Keratinocyte (primary cell): ENCODE measurements around the gene SGCE. TPM values are rescaled to one million over a fixed set of nuclear protein-coding genes. Genes with fewer than 3 reads are reported as not detected.

Source experiments
- DNase-seq: peaks from one replicate; pipeline ENCODE4 v3.0.0-alpha.2; 2011; ENCODE audit warnings: low read depth, missing footprints, low spot score
- FAIRE-seq: peaks from 2 replicates; lab custom pipeline; 2011; peaks lifted over from hg19 to GRCh38; lab: Jason Lieb, UNC
- H2AFZ ChIP-seq: 2 replicates; pipeline ENCODE4 v1.6.0; 2012; ENCODE audit warnings: low read length, control low read depth, inconsistent platforms; ENCODE audit not compliant: control insufficient read depth
- H3K27ac ChIP-seq: 2 replicates; pipeline ENCODE4 v1.5.1; 2011; ENCODE audit warnings: low read length; ENCODE audit not compliant: control insufficient read depth, insufficient read depth
- H3K27me3 ChIP-seq: 3 replicates; pipeline ENCODE4 v1.6.0; 2011; ENCODE audit warnings: low read length; ENCODE audit not compliant: control insufficient read depth, insufficient read depth; ENCODE audit errors: extremely low read depth
- H3K36me3 ChIP-seq, 2 experiments: 2 replicates in 1 of 2; 3 replicates in 1 of 2; pipeline ENCODE4 v1.5.1; 2011; ENCODE audit warnings: low read length in 2 of 2, mild to moderate bottlenecking in 1 of 2; ENCODE audit not compliant: control insufficient read depth in 2 of 2, insufficient read depth in 2 of 2; ENCODE audit errors: extremely low read depth in 1 of 2
- H3K4me1 ChIP-seq: 3 replicates; pipeline ENCODE4 v1.5.1; 2011; ENCODE audit warnings: low read length; ENCODE audit not compliant: control insufficient read depth, insufficient read depth; ENCODE audit errors: extremely low read depth
- H3K4me2 ChIP-seq: 3 replicates; pipeline ENCODE4 v1.6.0; 2011; ENCODE audit warnings: low read depth, low read length; ENCODE audit not compliant: control insufficient read depth, insufficient read depth; ENCODE audit errors: extremely low read depth
- H3K4me3 ChIP-seq, 3 experiments: fragments of 200-600 bp in 1 of 3; sonication (generic) in 1 of 3; 2 replicates in 2 of 3; 3 replicates in 1 of 3; pipeline ENCODE4 v1.5.1; 2011 to 2016; ENCODE audit warnings: low read length in 3 of 3, mild to moderate bottlenecking in 3 of 3, control low read depth in 2 of 3, inconsistent platforms in 1 of 3, low read depth in 1 of 3, mixed read lengths in 1 of 3, mixed run types in 1 of 3, moderate library complexity in 1 of 3; ENCODE audit not compliant: control insufficient read depth in 2 of 3, insufficient read depth in 2 of 3; ENCODE audit errors: extremely low read depth in 1 of 3
- H3K79me2 ChIP-seq: 2 replicates; pipeline ENCODE4 v1.6.0; 2012; ENCODE audit warnings: low read length; ENCODE audit not compliant: control insufficient read depth, insufficient read depth
- H3K9ac ChIP-seq: 3 replicates; pipeline ENCODE4 v1.6.0; 2011; ENCODE audit warnings: low read length; ENCODE audit not compliant: control insufficient read depth, insufficient read depth; ENCODE audit errors: extremely low read depth
- H3K9me1 ChIP-seq: 3 replicates; pipeline ENCODE4 v1.6.0; 2011; ENCODE audit warnings: low read length; ENCODE audit not compliant: control insufficient read depth, insufficient read depth; ENCODE audit errors: extremely low read depth
- H3K9me3 ChIP-seq: 2 replicates; pipeline ENCODE4 v1.5.1; 2012; ENCODE audit warnings: low read depth, low read length; ENCODE audit not compliant: control insufficient read depth
- H4K20me1 ChIP-seq: 3 replicates; pipeline ENCODE4 v1.6.0; 2011; ENCODE audit warnings: low read length; ENCODE audit not compliant: control insufficient read depth, insufficient read depth; ENCODE audit errors: extremely low read depth
- CTCF ChIP-seq, 3 experiments: IDR thresholded peaks in 1 of 3; conservative IDR thresholded peaks in 1 of 3; optimal IDR thresholded peaks in 1 of 3; 2 replicates in 2 of 3; 3 replicates in 1 of 3; pipeline versions ENCODE3 to v1.5.1; 2011; ENCODE audit warnings: low read length in 3 of 3, mild to moderate bottlenecking in 3 of 3, moderate library complexity in 2 of 3, control low read depth in 1 of 3, inconsistent platforms in 1 of 3; ENCODE audit not compliant: insufficient read depth in 2 of 3; ENCODE audit errors: extremely low read depth in 1 of 3
- EZH2 ChIP-seq: IDR thresholded peaks from one replicate; pipeline ENCODE4 v1.6.1; 2012; ENCODE audit warnings: inconsistent platforms, mild to moderate bottlenecking, low read length, moderate library complexity
- dilution Hi-C: fragments of 300-500 bp; cut with MboI; formaldehyde crosslinking; loops from one replicate; pipeline ENCODE4 v1.7.0; 2020; ENCODE audit warnings: low sequenced_read_pairs; ENCODE audit not compliant: extremely low pct_ligation_motif_present
- polyA plus RNA-seq, 5 experiments: library from polyadenylated mRNA; depleted of rRNA in 3 of 5; stranded (reverse) in 3 of 5; stranded (forward) in 1 of 5; unstranded in 1 of 5; fragments of >200 nt; gene quantifications; 1 replicate in 1 of 5; 2 replicates in 3 of 5; 3 replicates in 1 of 5; pipeline versions ENCODE4 v1.2.1 to v1.2.3, GENCODE V29; 2011 to 2012; ENCODE audit warnings: missing spikeins in 2 of 5, low read depth in 1 of 5, low replicate concordance in 1 of 5

Gene SGCE
- polyA plus RNA-seq, 1 donor (not counting 4 experiments of a cell fraction or from before 2014, with no cell fraction given), result 7.9 TPM

- Histone ChIP-seq H3K27me3 (peaks cover 24% of the 10 kb centered on the region), H4K20me1 (no peaks in the 10 kb centered on the region), H3K36me3 (no peaks in the 10 kb centered on the region), H3K79me2 (no peaks in the 10 kb centered on the region), H3K9me1 (no peaks in the 10 kb centered on the region), H3K4me1 (peaks cover 14% of the 10 kb centered on the region), H2AFZ (no peak overlapping the region), H3K27ac (no peak overlapping the region), H3K9me3 (no peaks in the 10 kb centered on the region), H3K9ac (no peak overlapping the region), H3K4me2 (peak overlapping the region; percentile 77), H3K4me3 (no peak overlapping the region)
- no peak for TF ChIP-seq EZH2
- peak in 1 of 3 experiments; percentile 24 for TF ChIP-seq CTCF (optimal IDR thresholded peaks at IDR 0.05 in 1 of 3, IDR thresholded peaks at IDR 0.05 in 1 of 3, conservative IDR thresholded peaks at IDR 0.05 in 1 of 3; ENCODE audit: extremely low read depth in 1 of 3, insufficient read depth in 2 of 3, low read length in 3 of 3)
- DNase-seq (peak; percentile 77), FAIRE-seq (no peak)
- dilution Hi-C loops, result no loop called here
Measured at GRCh38 chr7:94657771-94658693, 2.1 kb upstream of the SGCE start.

GRCh38 chr7:94656925-94657731 lies 1.2 kb upstream of the SGCE start:
- H3K27me3 ChIP-seq, result peaks cover 25% of the 10 kb centered on the region
- no peaks in the 10 kb centered on the region for H3K36me3 ChIP-seq
- H3K4me3 ChIP-seq, result peak overlapping the region; percentile 20 to 63 (median 55)
- no peaks in the 10 kb centered on the region for H3K79me2 ChIP-seq
- H3K4me1 ChIP-seq, result peaks cover 14% of the 10 kb centered on the region
- H3K27ac ChIP-seq, result no peak overlapping the region
- no peaks in the 10 kb centered on the region for H3K9me3 ChIP-seq
- TF ChIP-seq CTCF (optimal IDR thresholded peaks at IDR 0.05 in 1 of 3, IDR thresholded peaks at IDR 0.05 in 1 of 3, conservative IDR thresholded peaks at IDR 0.05 in 1 of 3; ENCODE audit: extremely low read depth in 1 of 3, insufficient read depth in 2 of 3, low read length in 3 of 3) (no peak), EZH2 (no peak)
- no peaks in the 10 kb centered on the region for H4K20me1 ChIP-seq
- H3K9me1 ChIP-seq, result no peaks in the 10 kb centered on the region
- dilution Hi-C loops, result no loop called here
- FAIRE-seq (no peak), DNase-seq (no peak)
- H3K4me2 ChIP-seq, result peak overlapping the region; percentile 77
- no peak overlapping the region for H3K9ac ChIP-seq
- H2AFZ ChIP-seq, result peak overlapping the region; percentile 80
